SH-SY5Y (cell line): ENCODE measurements around the gene EIPR1.

Experiments
- GATA2 ChIP-seq: IDR thresholded peaks from 2 replicates; pipeline ENCODE4 v1.6.1; 2011; ENCODE audit warnings: mild to moderate bottlenecking, low read depth, low read length
- GATA3 ChIP-seq: IDR thresholded peaks from 2 replicates; pipeline ENCODE4 v1.6.1; 2011; ENCODE audit warnings: low read depth, mild to moderate bottlenecking, low read length, moderate library complexity

DNA sequence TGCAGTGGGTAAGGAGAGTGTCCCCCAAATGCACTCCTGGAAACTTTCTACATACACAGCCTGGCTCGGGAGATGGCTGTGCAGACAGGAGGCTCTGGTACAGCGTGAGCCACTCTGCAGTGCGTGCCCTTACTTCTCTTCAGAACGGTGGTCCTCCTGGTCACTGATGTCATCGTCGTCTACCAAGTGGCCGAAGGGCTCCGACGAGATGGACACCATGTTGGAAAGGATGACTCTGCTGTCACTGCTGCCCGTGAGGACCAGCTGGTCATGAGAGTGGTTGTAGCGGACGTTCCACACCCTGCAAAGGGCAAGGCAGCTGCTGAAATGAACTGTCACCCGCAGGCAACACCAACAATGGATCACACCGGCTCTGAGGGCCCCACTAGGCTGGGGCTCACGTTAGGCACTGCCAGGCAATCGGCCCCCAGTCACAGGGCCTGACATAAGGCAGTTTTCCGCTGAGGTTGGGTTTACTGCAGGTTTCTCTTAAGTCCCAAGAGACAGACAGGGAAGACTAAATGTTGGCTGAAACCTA, 185.3 kb downstream of the EIPR1 start:
- no peak for TF ChIP-seq GATA2
- no peak for TF ChIP-seq GATA3
